GM12878 (cell line): ENCODE data around the gene ACTR5. TPM values are rescaled to one million over a fixed set of nuclear protein-coding genes. Genes with fewer than 3 reads are reported as not detected.

Experiments used
- ATAC-seq: fragments of 200-7000 bp; cut with Tn5 transposase; 3 replicates; pipeline ENCODE4 v1.9.1; 2020; ENCODE audit warnings: mild to moderate bottlenecking, moderate library complexity
- BruUV-seq: library from RNA; stranded (reverse); fragments of 400-500 nt; replicated peaks from 2 replicates; lab custom pipeline; 2021; lab: Mats Ljungman, UMichigan
- CTCF ChIA-PET: fragments of 300-600 bp; sonication (Branson Sonifier 250); formaldehyde crosslinking; extraction: SDS; loops from one replicate; lab custom pipeline; 2021; ENCODE audit warnings: inconsistent platforms; lab: Yijun Ruan, JAX
- POLR2A ChIA-PET: fragments of 350-600 bp; formaldehyde crosslinking; extraction: SDS; loops from one replicate; lab custom pipeline; 2021; ENCODE audit warnings: inconsistent platforms; lab: Charles Lee
- RAD21 ChIA-PET: fragments of 300-600 bp; sonication (Branson Sonifier 250); formaldehyde crosslinking; loops from one replicate; lab custom pipeline; 2023; ENCODE audit warnings: antibody characterized with exemption; ENCODE audit not compliant: unreplicated experiment; lab: Charles Lee
- SMC1A ChIA-PET: fragments of 300-600 bp; sonication (Branson Sonifier 250); formaldehyde crosslinking; loops from one replicate; lab custom pipeline; 2023; ENCODE audit not compliant: unreplicated experiment, uncharacterized antibody; lab: Charles Lee
- DNase-seq: peaks from one replicate; pipeline ENCODE4 v3.0.0-alpha.2; 2011; ENCODE audit warnings: low read depth, low spot score
- FAIRE-seq: peaks from 3 replicates; lab custom pipeline; 2011; peaks lifted over from hg19 to GRCh38; lab: Jason Lieb, UNC
- H2AFZ ChIP-seq: 2 replicates; pipeline ENCODE4 v1.6.0; 2011; ENCODE audit warnings: low read depth, low read length, control low read depth; ENCODE audit not compliant: control insufficient read depth
- H3K27ac ChIP-seq: 2 replicates; pipeline ENCODE4 v1.5.1; 2011; ENCODE audit warnings: control low read depth; ENCODE audit not compliant: control insufficient read depth, insufficient read depth
- H3K27me3 ChIP-seq, 2 experiments: replicated peaks in 1 of 2; 2 replicates each; pipeline versions ENCODE4 v1.6.0 to v1.6.1; 2011; ENCODE audit warnings: low read length in 1 of 2; ENCODE audit not compliant: control insufficient read depth in 2 of 2, insufficient read depth in 2 of 2
- H3K36me3 ChIP-seq, 2 experiments: 2 replicates each; pipeline ENCODE4 v1.5.1; 2011; ENCODE audit warnings: low read length in 1 of 2; ENCODE audit not compliant: control insufficient read depth in 2 of 2, insufficient read depth in 2 of 2
- H3K4me1 ChIP-seq: 2 replicates; pipeline ENCODE4 v1.6.1; 2011; ENCODE audit warnings: mild to moderate bottlenecking, low read length, moderate library complexity, mixed read lengths; ENCODE audit not compliant: control insufficient read depth, insufficient read depth
- H3K4me2 ChIP-seq: 2 replicates; pipeline ENCODE4 v1.6.0; 2011; ENCODE audit warnings: control low read depth; ENCODE audit not compliant: control insufficient read depth, insufficient read depth
- H3K4me3 ChIP-seq: fragments of 200-600 bp; sonication (generic); 2 replicates; pipeline ENCODE4 v1.5.1; 2016
- H3K79me2 ChIP-seq: 2 replicates; pipeline ENCODE4 v1.6.0; 2011; ENCODE audit warnings: low read length; ENCODE audit not compliant: control insufficient read depth, insufficient read depth
- H3K9ac ChIP-seq: 2 replicates; pipeline ENCODE4 v1.8.0; 2011; ENCODE audit warnings: low read length, control low read depth, mixed read lengths; ENCODE audit not compliant: control insufficient read depth, insufficient read depth
- H3K9me3 ChIP-seq: replicated peaks from 3 replicates; pipeline ENCODE4 v1.5.1; 2011; ENCODE audit warnings: mild to moderate bottlenecking, low read length; ENCODE audit not compliant: control insufficient read depth, insufficient read depth
- H4K20me1 ChIP-seq: 2 replicates; pipeline ENCODE4 v1.6.0; 2011; ENCODE audit not compliant: control insufficient read depth, insufficient read depth
- RAD21 ChIP-seq: IDR thresholded peaks from 2 replicates; pipeline ENCODE4 v1.6.1; 2011; ENCODE audit warnings: mild to moderate bottlenecking, low read depth, low read length, moderate library complexity; ENCODE audit not compliant: insufficient read depth
- RELA ChIP-seq: fragments of 450-650 bp; IDR thresholded peaks from 2 replicates; pipeline ENCODE4 v1.8.0; 2014; ENCODE audit warnings: borderline replicate concordance; ENCODE audit not compliant: partially characterized antibody
- SMC3 ChIP-seq: IDR thresholded peaks from 2 replicates; pipeline ENCODE4 v1.6.1; 2011; ENCODE audit warnings: low read length, improper control_type of control experiment, borderline replicate concordance
- SUZ12 ChIP-seq: fragments of 200-600 bp; sonication (generic); IDR thresholded peaks from one replicate; pipeline ENCODE4 v1.6.1; 2018; ENCODE audit warnings: antibody characterized with exemption, mild to moderate bottlenecking; ENCODE audit not compliant: unreplicated experiment
- YY1 ChIP-seq: IDR thresholded peaks from 2 replicates; pipeline ENCODE4 v1.6.1; 2011; ENCODE audit warnings: low read depth, mild to moderate bottlenecking, low read length
- WGBS: methylation state at CpG from one replicate; pipeline ENCODE4 v1.1.6; 2016; ENCODE audit warnings: low lambda C conversion rate; ENCODE audit not compliant: insufficient replicate concordance, insufficient coverage; ENCODE audit errors: missing lambda C conversion rate; 5-methylcytosine and 5-hydroxymethylcytosine counted together
- in situ Hi-C: fragments of 300-500 bp; cut with MboI; formaldehyde crosslinking; loops from 9 replicates; pipeline ENCODE4 v1.14.3; 2018; ENCODE audit warnings: mixed read lengths
- intact Hi-C: fragments of 100-400 bp; cut with micrococcal nuclease; formaldehyde crosslinking; loops from one replicate; pipeline ENCODE4 v1.14.2; 2022; ENCODE audit not compliant: unreplicated experiment
- polyA plus RNA-seq, 11 experiments: library from polyadenylated mRNA; depleted of rRNA in 4 of 11; unstranded in 6 of 11; stranded (reverse) in 5 of 11; fragments of >200 nt; fragmentation: Nextera tagmentation in 4 of 11; fragmentation: Illumina TruSeq in 1 of 11; extraction: Ambion mirVana in 4 of 11; extraction: Trizol in 1 of 11; gene quantifications; 1 replicate in 1 of 11; 2 replicates in 10 of 11; pipeline versions ENCODE4 v1.2.1 to v1.2.3, GENCODE V29; 2011 to 2016; ENCODE audit warnings: inconsistent platforms in 2 of 11, missing spikeins in 2 of 11, low read depth in 1 of 11
- total RNA-seq, 4 experiments: library from RNA; depleted of rRNA in 3 of 4; stranded (reverse); fragments of >200 nt in 3 of 4; fragmentation: Illumina TruSeq in 1 of 4; extraction: Trizol in 1 of 4; gene quantifications; 2 replicates each; pipeline versions ENCODE4 v1.2.1 to v1.2.3, GENCODE V29; 2013 to 2021
- TF ChIP-seq, protein P1 (sequence below), 3 experiments: IDR thresholded peaks in 2 of 3; conservative IDR thresholded peaks in 1 of 3; 2 replicates each; pipeline ENCODE4 v1.5.1; 2011; ENCODE audit warnings: low read depth in 3 of 3, low read length in 3 of 3, mild to moderate bottlenecking in 3 of 3, control low read depth in 2 of 3, moderate library complexity in 2 of 3, inconsistent platforms in 1 of 3, mixed read lengths in 1 of 3; ENCODE audit not compliant: control insufficient read depth in 2 of 3, insufficient read depth in 1 of 3; ENCODE audit errors: extremely low read depth in 1 of 3

Gene ACTR5
- total and polyA plus RNA-seq, 10 of the 15 experiments (the other 5 are each of a cell fraction or from before 2014, with no cell fraction given), result 0.52 to 14.7 (median 8.8) TPM

DNA sequence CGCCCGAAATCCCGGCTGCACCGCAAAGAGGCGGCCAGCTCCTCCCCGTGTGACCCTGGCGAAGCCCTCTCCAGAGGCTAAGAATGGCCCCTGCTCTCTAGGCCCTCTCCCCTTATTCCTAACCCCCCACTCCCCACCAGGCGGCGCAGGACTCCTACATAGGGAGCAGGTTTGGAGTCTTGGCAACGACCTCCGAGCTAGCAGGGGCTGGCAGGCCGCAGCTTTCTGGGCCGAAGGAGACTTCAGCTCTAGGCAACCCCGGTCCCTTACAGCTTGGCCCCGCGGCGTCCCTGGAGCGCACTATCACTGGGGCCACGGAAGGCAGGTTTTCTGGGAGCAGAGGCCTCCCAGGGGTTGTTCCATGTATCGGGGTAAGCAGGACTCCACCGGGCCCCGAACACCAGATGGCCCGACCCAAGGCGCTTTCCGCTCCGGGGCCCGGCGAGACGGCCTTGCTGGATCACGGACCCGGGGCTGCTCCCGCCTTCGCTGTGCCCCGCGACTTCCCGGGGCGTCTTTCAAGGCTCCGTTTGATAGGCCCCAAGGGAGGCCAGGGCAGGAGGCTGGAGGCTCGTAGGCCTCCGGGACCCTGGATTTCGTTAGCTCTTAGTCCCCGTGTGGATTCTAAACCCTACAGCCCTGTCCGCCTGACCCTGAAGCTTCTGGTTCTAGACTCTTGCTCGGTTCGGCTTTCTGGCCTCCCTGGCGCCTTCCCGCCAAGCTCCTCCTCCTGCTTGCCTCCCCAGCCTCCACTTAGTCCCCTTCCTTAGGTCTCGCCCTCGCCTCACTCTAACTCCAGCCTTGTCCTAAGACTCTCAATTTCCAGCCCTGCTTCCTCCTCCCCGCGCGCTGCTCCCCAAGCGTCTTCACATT lies 22.1 kb upstream of the ACTR5 start:
- Histone ChIP-seq H3K79me2 (no peaks in the 10 kb centered on the region), H2AFZ (no peak overlapping the region), H3K27me3 (peaks cover 43 to 70% of the 10 kb centered on the region in 2 experiments), H3K27ac (no peak overlapping the region), H3K4me3 (no peak overlapping the region), H3K9me3 (peaks cover 7% of the 10 kb centered on the region; the same call in 2 of the 3 replicates), H3K9ac (no peak overlapping the region), H3K4me1 (peaks cover 11% of the 10 kb centered on the region), H3K4me2 (no peak overlapping the region), H3K36me3 (no peaks in the 10 kb centered on the region), H4K20me1 (no peaks in the 10 kb centered on the region)
- BruUV-seq, result no TSS peak
- FAIRE-seq (no peak), ATAC-seq (peak; percentile 80), DNase-seq (no peak)
- SMC1A ChIA-PET, result interaction anchor here (0.9 to 2.2 kb wide), 2 partner anchors 167 to 208 kb away, joined by 3 to 10 read pairs; no protein-coding TSS in a partner anchor
- intact Hi-C loops, result no loop called here
- in situ Hi-C loops, result no loop called here
- CTCF ChIA-PET, result interaction anchor here (0.6 to 2.3 kb wide), 12 partner anchors 16 to 323 kb away, joined by 3 to 22 read pairs (median 4); partner anchors contain the start of gene ACTR5
- WGBS, result 35% methylated on average over 51 of the region's 53 CpGs
- TF ChIP-seq, protein P1, sequence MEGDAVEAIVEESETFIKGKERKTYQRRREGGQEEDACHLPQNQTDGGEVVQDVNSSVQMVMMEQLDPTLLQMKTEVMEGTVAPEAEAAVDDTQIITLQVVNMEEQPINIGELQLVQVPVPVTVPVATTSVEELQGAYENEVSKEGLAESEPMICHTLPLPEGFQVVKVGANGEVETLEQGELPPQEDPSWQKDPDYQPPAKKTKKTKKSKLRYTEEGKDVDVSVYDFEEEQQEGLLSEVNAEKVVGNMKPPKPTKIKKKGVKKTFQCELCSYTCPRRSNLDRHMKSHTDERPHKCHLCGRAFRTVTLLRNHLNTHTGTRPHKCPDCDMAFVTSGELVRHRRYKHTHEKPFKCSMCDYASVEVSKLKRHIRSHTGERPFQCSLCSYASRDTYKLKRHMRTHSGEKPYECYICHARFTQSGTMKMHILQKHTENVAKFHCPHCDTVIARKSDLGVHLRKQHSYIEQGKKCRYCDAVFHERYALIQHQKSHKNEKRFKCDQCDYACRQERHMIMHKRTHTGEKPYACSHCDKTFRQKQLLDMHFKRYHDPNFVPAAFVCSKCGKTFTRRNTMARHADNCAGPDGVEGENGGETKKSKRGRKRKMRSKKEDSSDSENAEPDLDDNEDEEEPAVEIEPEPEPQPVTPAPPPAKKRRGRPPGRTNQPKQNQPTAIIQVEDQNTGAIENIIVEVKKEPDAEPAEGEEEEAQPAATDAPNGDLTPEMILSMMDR (IDR thresholded peaks at IDR 0.05 in 2 of 3, conservative IDR thresholded peaks at IDR 0.05 in 1 of 3; ENCODE audit: control insufficient read depth in 2 of 3, extremely low read depth in 1 of 3, insufficient read depth in 1 of 3, low read depth in 3 of 3, low read length in 3 of 3), result peak; percentile 47 to 74 (median 53)
- TF ChIP-seq YY1, result peak; percentile 21; the same call in 1 of the 2 replicates
- TF ChIP-seq RAD21, result peak; percentile 48
- TF ChIP-seq RELA, result no peak
- peak; percentile 48; the same call in 1 of the 2 replicates for TF ChIP-seq SMC3
- TF ChIP-seq SUZ12, result peak; percentile 67
- RAD21 ChIA-PET, result interaction anchor here (0.6 to 1.4 kb wide), 5 partner anchors 24 to 237 kb away, joined by 3 to 4 read pairs (median 3); no protein-coding TSS in a partner anchor
- POLR2A ChIA-PET, result interaction anchor here (0.9 kb wide), 1 partner anchor 167 kb away, joined by 3 read pairs; no protein-coding TSS in a partner anchor
